Placental epithelial cell (primary cell): Measurements from ENCODE around the gene FAM170A. TPM values are rescaled to one million over a fixed set of nuclear protein-coding genes. Genes with fewer than 3 reads are reported as not detected.

Experiments used
- total RNA-seq: library from RNA; depleted of rRNA; stranded (reverse); fragments of >200 nt; gene quantifications from 2 replicates; pipeline ENCODE4 v1.2.3, GENCODE V29; 2012

Gene FAM170A, protein sequence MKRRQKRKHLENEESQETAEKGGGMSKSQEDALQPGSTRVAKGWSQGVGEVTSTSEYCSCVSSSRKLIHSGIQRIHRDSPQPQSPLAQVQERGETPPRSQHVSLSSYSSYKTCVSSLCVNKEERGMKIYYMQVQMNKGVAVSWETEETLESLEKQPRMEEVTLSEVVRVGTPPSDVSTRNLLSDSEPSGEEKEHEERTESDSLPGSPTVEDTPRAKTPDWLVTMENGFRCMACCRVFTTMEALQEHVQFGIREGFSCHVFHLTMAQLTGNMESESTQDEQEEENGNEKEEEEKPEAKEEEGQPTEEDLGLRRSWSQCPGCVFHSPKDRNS
- total RNA-seq: not detected in 2 replicates

DNA sequence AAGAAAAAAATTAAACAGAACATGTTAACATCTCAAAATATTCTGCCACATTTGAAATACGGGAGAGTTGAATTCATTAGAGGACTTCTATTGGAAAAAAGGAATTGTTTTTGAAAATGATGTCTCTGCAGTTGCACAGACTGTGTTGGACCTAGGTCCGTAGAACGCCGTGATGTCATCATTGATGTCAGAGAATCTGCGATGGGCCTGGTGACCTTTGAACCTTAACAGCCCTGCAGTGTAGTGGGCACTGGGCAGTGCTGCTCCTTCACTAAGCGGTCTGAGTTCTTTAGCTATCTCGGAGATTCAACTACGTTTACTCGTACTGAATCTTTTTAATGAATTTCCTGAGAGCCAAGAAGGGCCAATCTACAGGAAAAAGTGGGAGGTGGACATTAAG, at the start of gene FAM170A:
FAM170A (plus strand) TSS at position 220 of the 400 bp plus-strand sequence. CDS start 211 bp downstream, outside the sequence.

Other genes starting within 250 kb of the FAM170A start
- 105 and 151 TPM in 2 replicates for gene HSD17B4, start 177.1 kb upstream of the FAM170A start, total RNA-seq